ENCODE results near the gene TAF4B.

TAF4B gene

GRCh38 chr18:26440644-26441043, 214.4 kb downstream of the TAF4B start:
- Histone ChIP-seq H3K4me3 (ENCODE audit: low read depth, low read length) (no peak overlapping the region), H3K27ac (ENCODE audit: low read depth, low read length) (no peak overlapping the region), H3K27me3 (ENCODE audit: control insufficient read depth, insufficient read depth, low read length) (no peaks in the 10 kb centered on the region), H3K9ac (ENCODE audit: low read length) (no peak overlapping the region), H3K9me3 (ENCODE audit: control insufficient read depth, insufficient read depth, low read depth, low read length) (peaks cover 2% of the 10 kb centered on the region; the same call in 1 of the 2 replicates), H3K36me3 (ENCODE audit: control insufficient read depth, insufficient read depth, low read length) (no peaks in the 10 kb centered on the region), H3K4me1 (ENCODE audit: control insufficient read depth, insufficient read depth, low read length) (peaks cover 12% of the 10 kb centered on the region)
